ENCODE data around the gene KCNIP1. TPM values are rescaled to one million over a fixed set of nuclear protein-coding genes. Genes with fewer than 3 reads are reported as not detected.

The KCNIP1 gene
- total RNA-seq, 1 donor from 2014 or later = 0.45 TPM

DNA sequence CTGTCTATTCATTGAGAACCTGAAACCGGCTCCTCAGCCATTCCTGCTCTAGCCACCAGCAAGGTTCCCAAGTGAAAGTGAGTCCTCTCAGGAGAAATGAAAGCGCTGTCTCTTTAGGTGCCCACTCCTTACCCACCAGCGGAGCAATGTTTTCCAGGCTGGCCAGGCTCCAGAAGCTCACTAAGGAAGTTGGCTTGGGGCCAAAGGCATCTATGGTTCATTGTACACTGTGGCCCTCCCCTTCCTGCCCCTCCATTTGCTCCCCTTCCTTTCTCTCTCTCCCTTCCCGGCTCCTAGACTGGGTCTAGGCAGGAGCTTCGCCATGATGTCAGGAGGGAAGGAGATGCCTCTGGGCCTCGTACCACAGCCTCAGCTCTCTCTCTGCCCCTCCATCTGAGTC, 278.6 kb downstream of the KCNIP1 start:
- H3K36me3 ChIP-seq (ENCODE audit: insufficient read depth, low read length) = no peaks in the 10 kb centered on the region
- no peak overlapping the region for H3K27ac Mint-ChIP-seq (ENCODE audit: unreplicated experiment)
- no peak overlapping the region for H3K4me2 ChIP-seq (ENCODE audit: low read length)
- FAIRE-seq = no peak
- no peak for TF ChIP-seq EZH2 (IDR thresholded peaks at IDR 0.05; ENCODE audit: insufficient read depth, low read length)
- TF ChIP-seq, protein P1, sequence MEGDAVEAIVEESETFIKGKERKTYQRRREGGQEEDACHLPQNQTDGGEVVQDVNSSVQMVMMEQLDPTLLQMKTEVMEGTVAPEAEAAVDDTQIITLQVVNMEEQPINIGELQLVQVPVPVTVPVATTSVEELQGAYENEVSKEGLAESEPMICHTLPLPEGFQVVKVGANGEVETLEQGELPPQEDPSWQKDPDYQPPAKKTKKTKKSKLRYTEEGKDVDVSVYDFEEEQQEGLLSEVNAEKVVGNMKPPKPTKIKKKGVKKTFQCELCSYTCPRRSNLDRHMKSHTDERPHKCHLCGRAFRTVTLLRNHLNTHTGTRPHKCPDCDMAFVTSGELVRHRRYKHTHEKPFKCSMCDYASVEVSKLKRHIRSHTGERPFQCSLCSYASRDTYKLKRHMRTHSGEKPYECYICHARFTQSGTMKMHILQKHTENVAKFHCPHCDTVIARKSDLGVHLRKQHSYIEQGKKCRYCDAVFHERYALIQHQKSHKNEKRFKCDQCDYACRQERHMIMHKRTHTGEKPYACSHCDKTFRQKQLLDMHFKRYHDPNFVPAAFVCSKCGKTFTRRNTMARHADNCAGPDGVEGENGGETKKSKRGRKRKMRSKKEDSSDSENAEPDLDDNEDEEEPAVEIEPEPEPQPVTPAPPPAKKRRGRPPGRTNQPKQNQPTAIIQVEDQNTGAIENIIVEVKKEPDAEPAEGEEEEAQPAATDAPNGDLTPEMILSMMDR (IDR thresholded peaks at IDR 0.05; ENCODE audit: insufficient read depth, low read depth, low read length) = no peak
- H2AFZ ChIP-seq (ENCODE audit: low read depth, low read length) = no peak overlapping the region
- no peak overlapping the region for H3K9ac ChIP-seq (ENCODE audit: low read length)
- H3K4me3 ChIP-seq (ENCODE audit: insufficient read depth, low read depth, low read length) = no peak overlapping the region
- no peak for DNase-seq (ENCODE audit: low read depth)
- no peaks in the 10 kb centered on the region for H4K20me1 ChIP-seq (ENCODE audit: insufficient read depth, low read length)
- H3K9me3 ChIP-seq (ENCODE audit: insufficient read depth, low read depth, low read length) = no peaks in the 10 kb centered on the region
- H3K27ac ChIP-seq (ENCODE audit: low read depth, low read length) = no peak overlapping the region
- no peaks in the 10 kb centered on the region for H3K4me1 Mint-ChIP-seq (ENCODE audit: low read depth, unreplicated experiment)
- no peaks in the 10 kb centered on the region for H3K4me1 ChIP-seq (ENCODE audit: insufficient read depth, low read length)
- H3K27me3 Mint-ChIP-seq (ENCODE audit: low read depth, unreplicated experiment) = peaks cover 41% of the 10 kb centered on the region
- no peaks in the 10 kb centered on the region for H3K36me3 Mint-ChIP-seq (ENCODE audit: low read depth, unreplicated experiment)
- no peak overlapping the region for H3K4me3 Mint-ChIP-seq (ENCODE audit: unreplicated experiment)
- no peaks in the 10 kb centered on the region for H3K9me3 Mint-ChIP-seq (ENCODE audit: unreplicated experiment)
- no peaks in the 10 kb centered on the region for H3K79me2 ChIP-seq (ENCODE audit: insufficient read depth, low read length)
- no peaks in the 10 kb centered on the region for H3K27me3 ChIP-seq (ENCODE audit: insufficient read depth, low read length)

DNA sequence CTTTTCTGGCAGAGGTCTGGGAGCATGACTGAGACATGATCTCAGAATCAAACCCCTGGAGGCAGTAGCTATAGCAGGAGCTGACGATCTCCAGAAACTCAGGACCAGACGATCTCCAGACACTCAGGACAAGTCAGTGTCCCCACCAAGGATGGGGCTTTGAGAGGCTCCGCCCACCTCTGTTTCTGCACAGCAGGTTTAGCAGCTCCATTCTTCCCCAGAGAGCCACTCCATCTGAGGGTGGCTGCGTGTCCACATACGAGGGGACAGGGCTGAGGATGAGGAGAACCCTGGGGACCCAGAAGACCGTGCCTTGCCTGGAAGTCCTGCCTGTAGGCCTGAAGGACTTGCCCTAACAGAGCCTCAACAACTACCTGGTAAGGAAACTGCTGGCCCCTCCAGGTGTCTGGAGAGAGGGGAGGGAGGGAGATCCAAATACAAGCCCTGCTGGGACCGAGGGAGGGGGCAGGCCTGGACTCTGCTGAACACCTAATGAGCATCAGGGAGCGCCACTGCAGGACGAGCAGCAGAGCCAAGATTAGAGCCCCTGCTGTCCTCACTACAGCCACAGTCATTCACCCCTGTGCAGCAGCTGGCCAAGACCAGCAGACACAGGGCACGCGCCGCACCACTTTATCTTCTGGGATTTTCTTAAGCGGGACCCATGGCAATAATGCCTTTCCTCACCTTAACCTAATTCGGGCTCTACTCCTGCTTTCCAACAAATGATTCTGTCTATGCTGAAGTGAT, 279.9 kb downstream of the KCNIP1 start, which contains the start of gene GABRP:
Gene GABRP (plus strand): TSS at position 228 of the 750 bp plus-strand sequence. CDS start 4,891 bp downstream, outside the sequence.
- H3K9me3 ChIP-seq (ENCODE audit: insufficient read depth, low read depth, low read length) = no peaks in the 10 kb centered on the region
- no peak within 1 kb of the TSS for H3K27ac ChIP-seq (ENCODE audit: low read depth, low read length)
- H3K36me3 ChIP-seq (ENCODE audit: insufficient read depth, low read length) = no peaks in the 10 kb centered on the region
- H3K27me3 ChIP-seq (ENCODE audit: insufficient read depth, low read length) = no peaks in the 10 kb centered on the region
- H3K27ac Mint-ChIP-seq (ENCODE audit: unreplicated experiment) = no peak within 1 kb of the TSS
- no peaks in the 10 kb centered on the region for H3K36me3 Mint-ChIP-seq (ENCODE audit: low read depth, unreplicated experiment)
- no peak within 1 kb of the TSS for H3K4me2 ChIP-seq (ENCODE audit: low read length)
- H4K20me1 ChIP-seq (ENCODE audit: insufficient read depth, low read length) = no peaks in the 10 kb centered on the region
- H3K9ac ChIP-seq (ENCODE audit: low read length) = no peak within 1 kb of the TSS
- DNase-seq (ENCODE audit: low read depth) (no peak), FAIRE-seq (no peak)
- H3K9me3 Mint-ChIP-seq (ENCODE audit: unreplicated experiment) = no peaks in the 10 kb centered on the region
- H3K4me1 ChIP-seq (ENCODE audit: insufficient read depth, low read length) = no peaks in the 10 kb centered on the region
- peaks cover 39% of the 10 kb centered on the region for H3K27me3 Mint-ChIP-seq (ENCODE audit: low read depth, unreplicated experiment)
- H3K4me3 Mint-ChIP-seq (ENCODE audit: unreplicated experiment) = no peak within 1 kb of the TSS
- no peak within 1 kb of the TSS for H3K4me3 ChIP-seq (ENCODE audit: insufficient read depth, low read depth, low read length)
- no peaks in the 10 kb centered on the region for H3K79me2 ChIP-seq (ENCODE audit: insufficient read depth, low read length)
- no peaks in the 10 kb centered on the region for H3K4me1 Mint-ChIP-seq (ENCODE audit: low read depth, unreplicated experiment)
- H2AFZ ChIP-seq (ENCODE audit: low read depth, low read length) = no peak within 1 kb of the TSS
- no peak for TF ChIP-seq EZH2 (IDR thresholded peaks at IDR 0.05; ENCODE audit: insufficient read depth, low read length)

DNA sequence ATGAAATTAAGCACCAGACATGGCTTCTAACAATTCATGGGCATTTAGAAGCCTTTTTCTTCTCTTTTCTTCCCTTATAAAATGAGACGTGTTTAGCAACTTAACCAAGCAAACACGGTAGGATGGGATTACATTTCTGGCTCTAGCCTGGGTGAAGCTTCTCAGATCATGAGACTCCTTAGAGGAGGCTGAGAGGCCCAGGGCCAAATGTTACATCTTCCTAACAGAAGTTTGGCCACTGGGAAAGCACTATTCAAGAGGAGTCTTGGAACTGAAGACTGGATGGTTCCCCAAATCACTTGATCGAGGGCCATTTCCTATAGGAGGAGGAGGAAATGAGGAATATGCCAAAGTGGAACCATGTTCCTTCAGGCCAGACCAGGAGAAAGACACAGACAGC, 281.6 kb downstream of the KCNIP1 start:
- Mint-ChIP-seq H3K4me1 (ENCODE audit: low read depth, unreplicated experiment) (no peaks in the 10 kb centered on the region), H3K4me3 (ENCODE audit: unreplicated experiment) (no peak overlapping the region), H3K27ac (ENCODE audit: unreplicated experiment) (no peak overlapping the region), H3K9me3 (ENCODE audit: unreplicated experiment) (no peaks in the 10 kb centered on the region), H3K36me3 (ENCODE audit: low read depth, unreplicated experiment) (no peaks in the 10 kb centered on the region), H3K27me3 (ENCODE audit: low read depth, unreplicated experiment) (peaks cover 50% of the 10 kb centered on the region)
- no peak overlapping the region for H2AFZ ChIP-seq (ENCODE audit: low read depth, low read length)
- H3K79me2 ChIP-seq (ENCODE audit: insufficient read depth, low read length) = no peaks in the 10 kb centered on the region
- no peaks in the 10 kb centered on the region for H3K27me3 ChIP-seq (ENCODE audit: insufficient read depth, low read length)
- H3K4me2 ChIP-seq (ENCODE audit: low read length) = no peak overlapping the region
- FAIRE-seq = no peak
- no peak for DNase-seq (ENCODE audit: low read depth)
- H3K4me1 ChIP-seq (ENCODE audit: insufficient read depth, low read length) = no peaks in the 10 kb centered on the region
- H3K36me3 ChIP-seq (ENCODE audit: insufficient read depth, low read length) = no peaks in the 10 kb centered on the region
- no peak overlapping the region for H3K9ac ChIP-seq (ENCODE audit: low read length)
- TF ChIP-seq EZH2 (IDR thresholded peaks at IDR 0.05; ENCODE audit: insufficient read depth, low read length) = no peak
- TF ChIP-seq, protein P1 (IDR thresholded peaks at IDR 0.05; ENCODE audit: insufficient read depth, low read depth, low read length) = no peak
- no peak overlapping the region for H3K4me3 ChIP-seq (ENCODE audit: insufficient read depth, low read depth, low read length)
- no peaks in the 10 kb centered on the region for H4K20me1 ChIP-seq (ENCODE audit: insufficient read depth, low read length)
- H3K9me3 ChIP-seq (ENCODE audit: insufficient read depth, low read depth, low read length) = no peaks in the 10 kb centered on the region
- H3K27ac ChIP-seq (ENCODE audit: low read depth, low read length) = no peak overlapping the region

Other genes with a start within 250 kb of the KCNIP1 start
- 0.09 TPM in 1 of 2 replicates, not detected in the other for gene LCP2, start 206.2 kb upstream of the KCNIP1 start, total RNA-seq
- 0.14 and 0.31 TPM in 2 replicates for gene KCNMB1, start 114.7 kb upstream of the KCNIP1 start, total RNA-seq